Liver (tissue), 9 donors: Measurements from ENCODE around the gene CDC42EP3. TPM values are rescaled to one million over a fixed set of nuclear protein-coding genes. Genes with fewer than 3 reads are reported as not detected.

ENCODE experiments used
- DNase-seq: peaks from one replicate; pipeline ENCODE4 v3.0.0-alpha.2; 2017; ENCODE audit warnings: low spot score
- H3K27ac ChIP-seq, 2 donors: one replicate each; pipeline ENCODE4 v1.7.0; 2013; ENCODE audit warnings: inconsistent platforms in 2 of 2, low read length in 2 of 2, control low read depth in 1 of 2, low read depth in 1 of 2, mild to moderate bottlenecking in 1 of 2
- H3K27me3 ChIP-seq, 4 donors: one replicate each; pipeline versions ENCODE4 v1.6.1 to v1.7.0; 2013; ENCODE audit warnings: low read length in 3 of 4, inconsistent platforms in 1 of 4, mild to moderate bottlenecking in 1 of 4, moderate library complexity in 1 of 4; ENCODE audit not compliant: control insufficient read depth in 4 of 4, insufficient read depth in 4 of 4
- H3K36me3 ChIP-seq, 4 donors: one replicate each; pipeline versions ENCODE4 v1.6.1 to v1.7.0; 2013; ENCODE audit warnings: low read length in 3 of 4, mild to moderate bottlenecking in 3 of 4, low read depth in 1 of 4, moderate library complexity in 1 of 4; ENCODE audit not compliant: control insufficient read depth in 4 of 4, insufficient read depth in 3 of 4
- H3K4me1 ChIP-seq, 4 donors: one replicate each; pipeline versions ENCODE4 v1.6.1 to v1.7.0; 2013; ENCODE audit warnings: low read length in 3 of 4, mild to moderate bottlenecking in 3 of 4, moderate library complexity in 1 of 4; ENCODE audit not compliant: control insufficient read depth in 4 of 4, insufficient read depth in 4 of 4
- H3K4me3 ChIP-seq, 3 donors: one replicate each; pipeline versions ENCODE4 v1.6.1 to v1.7.0; 2013; ENCODE audit warnings: low read length in 3 of 3, control low read depth in 1 of 3, low read depth in 1 of 3, mild to moderate bottlenecking in 1 of 3
- H3K9ac ChIP-seq, 2 donors: one replicate each; pipeline ENCODE4 v1.7.0; 2013; ENCODE audit warnings: low read length in 2 of 2, mild to moderate bottlenecking in 2 of 2, moderate library complexity in 2 of 2, control low read depth in 1 of 2, low read depth in 1 of 2
- H3K9me3 ChIP-seq, 4 donors: one replicate each; pipeline versions ENCODE4 v1.6.1 to v1.7.0; 2013; ENCODE audit warnings: low read length in 3 of 4; ENCODE audit not compliant: control insufficient read depth in 4 of 4
- CTCF ChIP-seq: fragments of 150-350 bp; IDR thresholded peaks from 2 replicates; pipeline ENCODE4 v1.5.1; 2017; ENCODE audit warnings: improper control_type of control experiment, low read depth, low read length; ENCODE audit not compliant: missing input control
- EGR1 ChIP-seq, 2 donors: IDR thresholded peaks; 2 replicates each; pipeline ENCODE4 v1.6.1; 2016 to 2018; ENCODE audit warnings: antibody characterized with exemption in 2 of 2, low read depth in 2 of 2
- FOXA1 ChIP-seq: IDR thresholded peaks from 2 replicates; pipeline ENCODE4 v1.6.1; 2016; ENCODE audit warnings: antibody characterized with exemption
- FOXA2 ChIP-seq: IDR thresholded peaks from 2 replicates; pipeline ENCODE4 v1.6.1; 2016; ENCODE audit warnings: antibody characterized with exemption
- GABPA ChIP-seq, 2 donors: IDR thresholded peaks in 1 of 2; conservative IDR thresholded peaks in 1 of 2; 2 replicates each; pipeline ENCODE4 v1.6.1; 2016; ENCODE audit warnings: antibody characterized with exemption in 2 of 2, mild to moderate bottlenecking in 1 of 2, moderate library complexity in 1 of 2
- HNF4A ChIP-seq, 2 donors: conservative IDR thresholded peaks; 2 replicates each; pipeline ENCODE4 v1.6.1; 2016; ENCODE audit warnings: antibody characterized with exemption in 2 of 2, mild to moderate bottlenecking in 2 of 2
- HNF4G ChIP-seq: IDR thresholded peaks from 2 replicates; pipeline ENCODE4 v1.6.1; 2016; ENCODE audit warnings: antibody characterized with exemption
- JUND ChIP-seq, 2 donors: IDR thresholded peaks; 2 replicates each; pipeline ENCODE4 v1.6.1; 2016; ENCODE audit warnings: antibody characterized with exemption in 2 of 2
- NR2F2 ChIP-seq: IDR thresholded peaks from 2 replicates; pipeline ENCODE4 v1.6.1; 2016; ENCODE audit warnings: antibody characterized with exemption
- RAD21 ChIP-seq, 2 donors: IDR thresholded peaks; 2 replicates each; pipeline ENCODE4 v1.6.1; 2016; ENCODE audit warnings: antibody characterized with exemption in 2 of 2, mild to moderate bottlenecking in 2 of 2
- REST ChIP-seq: IDR thresholded peaks from 2 replicates; pipeline ENCODE4 v1.6.1; 2016; ENCODE audit warnings: antibody characterized with exemption, mild to moderate bottlenecking
- RXRA ChIP-seq, 2 donors: IDR thresholded peaks; 2 replicates each; pipeline ENCODE4 v1.6.1; 2017 to 2018; ENCODE audit warnings: antibody characterized with exemption in 2 of 2, mild to moderate bottlenecking in 1 of 2
- SP1 ChIP-seq: IDR thresholded peaks from 2 replicates; pipeline ENCODE4 v1.6.1; 2018; ENCODE audit warnings: antibody characterized with exemption, mild to moderate bottlenecking
- TAF1 ChIP-seq: conservative IDR thresholded peaks from 2 replicates; pipeline ENCODE4 v1.6.1; 2016; ENCODE audit warnings: antibody characterized with exemption, mild to moderate bottlenecking
- YY1 ChIP-seq: IDR thresholded peaks from 2 replicates; pipeline ENCODE4 v1.6.1; 2016; ENCODE audit warnings: antibody characterized with exemption, mild to moderate bottlenecking
- WGBS: extraction: QIAGEN DNeasy Blood & Tissue Kit; methylation state at CpG from one replicate; pipeline ENCODE4 v1.1.7; 2013; 5-methylcytosine and 5-hydroxymethylcytosine counted together
- polyA plus RNA-seq, 2 donors: library from polyadenylated mRNA; stranded (reverse) in 1 of 2; unstranded in 1 of 2; fragments of 200-250 nt in 1 of 2; fragments of >200 nt in 1 of 2; fragmentation: Nextera tagmentation in 1 of 2; extraction: Ambion mirVana in 1 of 2; gene quantifications; one replicate each; pipeline versions ENCODE4 v1.2.1 to v1.2.3, GENCODE V29; 2013 to 2015
- total RNA-seq, 2 donors: library from RNA; depleted of rRNA; stranded (reverse); fragments of >200 nt; gene quantifications; one replicate each; pipeline ENCODE4 v1.2.3, GENCODE V29; 2014
- TF ChIP-seq, protein P1 (sequence below): IDR thresholded peaks from 2 replicates; pipeline ENCODE4 v1.6.1; 2016; ENCODE audit warnings: antibody characterized with exemption
- TF ChIP-seq, protein P2 (sequence below): IDR thresholded peaks from 2 replicates; pipeline ENCODE4 v1.6.1; 2016; ENCODE audit warnings: antibody characterized with exemption
- TF ChIP-seq, protein P3 (sequence below): IDR thresholded peaks from 2 replicates; pipeline ENCODE4 v1.6.1; 2016; ENCODE audit warnings: antibody characterized with exemption
- donor health status: healthy.
- donor health status: healthy.
- donor health status: healthy.
- donor health status: healthy.
- donor health status: healthy.

The CDC42EP3 gene
- total and polyA plus RNA-seq, 4 donors = 2.5 to 4.1 (median 3.3) TPM

DNA sequence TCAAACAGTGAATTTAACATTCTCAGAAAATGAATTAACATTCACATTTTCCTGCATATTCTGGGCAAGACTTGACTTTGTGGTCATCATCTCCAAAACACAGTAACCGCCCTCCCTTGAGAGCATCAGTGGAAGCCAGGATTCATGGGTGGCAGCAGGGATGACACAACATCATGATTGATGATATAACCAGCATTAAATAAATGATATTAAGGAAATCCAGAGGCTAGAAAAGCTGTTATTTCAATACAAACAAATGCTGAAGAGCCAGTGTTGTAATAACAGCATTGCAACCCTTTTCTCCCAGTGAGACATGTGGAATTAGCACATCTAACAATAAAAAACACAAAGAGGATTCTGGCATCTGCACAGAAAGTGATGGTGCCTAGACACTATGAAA lies 41.1 kb downstream of the CDC42EP3 start (continued):
- TF ChIP-seq HNF4G (no peak), GABPA (IDR thresholded peaks at IDR 0.05 in 1 of 2, conservative IDR thresholded peaks at IDR 0.05 in 1 of 2) (no peak), TAF1 (no peak), EGR1 (IDR thresholded peaks at IDR 0.05; ENCODE audit: low read depth in 2 of 2) (no peak), YY1 (no peak), CTCF (no peak), JUND (IDR thresholded peaks at IDR 0.05) (no peak), FOXA2 (no peak)

GRCh38 chr2:37629529-37629928 lies 41.9 kb downstream of the CDC42EP3 start:
- Histone ChIP-seq H3K27ac (no peak overlapping the region), H3K4me1 (no peaks in the 10 kb centered on the region), H3K4me3 (no peak overlapping the region), H3K27me3 (no peaks in the 10 kb centered on the region), H3K36me3 (peaks cover 0 to 4% (median 0%) of the 10 kb centered on the region in 4 donors), H3K9me3 (no peaks in the 10 kb centered on the region), H3K9ac (no peak overlapping the region)
- no peak for DNase-seq
- TF ChIP-seq EGR1 (IDR thresholded peaks at IDR 0.05; ENCODE audit: low read depth in 2 of 2) = no peak
- TF ChIP-seq TAF1 = no peak
- TF ChIP-seq REST = no peak
- TF ChIP-seq SP1 = no peak
- TF ChIP-seq, protein P1, sequence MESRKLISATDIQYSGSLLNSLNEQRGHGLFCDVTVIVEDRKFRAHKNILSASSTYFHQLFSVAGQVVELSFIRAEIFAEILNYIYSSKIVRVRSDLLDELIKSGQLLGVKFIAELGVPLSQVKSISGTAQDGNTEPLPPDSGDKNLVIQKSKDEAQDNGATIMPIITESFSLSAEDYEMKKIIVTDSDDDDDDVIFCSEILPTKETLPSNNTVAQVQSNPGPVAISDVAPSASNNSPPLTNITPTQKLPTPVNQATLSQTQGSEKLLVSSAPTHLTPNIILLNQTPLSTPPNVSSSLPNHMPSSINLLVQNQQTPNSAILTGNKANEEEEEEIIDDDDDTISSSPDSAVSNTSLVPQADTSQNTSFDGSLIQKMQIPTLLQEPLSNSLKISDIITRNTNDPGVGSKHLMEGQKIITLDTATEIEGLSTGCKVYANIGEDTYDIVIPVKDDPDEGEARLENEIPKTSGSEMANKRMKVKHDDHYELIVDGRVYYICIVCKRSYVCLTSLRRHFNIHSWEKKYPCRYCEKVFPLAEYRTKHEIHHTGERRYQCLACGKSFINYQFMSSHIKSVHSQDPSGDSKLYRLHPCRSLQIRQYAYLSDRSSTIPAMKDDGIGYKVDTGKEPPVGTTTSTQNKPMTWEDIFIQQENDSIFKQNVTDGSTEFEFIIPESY = no peak
- TF ChIP-seq RAD21 (IDR thresholded peaks at IDR 0.05) = no peak
- TF ChIP-seq FOXA2 = no peak
- TF ChIP-seq GABPA (IDR thresholded peaks at IDR 0.05 in 1 of 2, conservative IDR thresholded peaks at IDR 0.05 in 1 of 2) = no peak
- TF ChIP-seq FOXA1 = no peak
- no peak for TF ChIP-seq RXRA (IDR thresholded peaks at IDR 0.05)
- TF ChIP-seq CTCF = no peak
- TF ChIP-seq, protein P2, sequence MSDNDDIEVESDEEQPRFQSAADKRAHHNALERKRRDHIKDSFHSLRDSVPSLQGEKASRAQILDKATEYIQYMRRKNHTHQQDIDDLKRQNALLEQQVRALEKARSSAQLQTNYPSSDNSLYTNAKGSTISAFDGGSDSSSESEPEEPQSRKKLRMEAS = no peak
- TF ChIP-seq HNF4A (conservative IDR thresholded peaks at IDR 0.05) = no peak
- TF ChIP-seq, protein P3, sequence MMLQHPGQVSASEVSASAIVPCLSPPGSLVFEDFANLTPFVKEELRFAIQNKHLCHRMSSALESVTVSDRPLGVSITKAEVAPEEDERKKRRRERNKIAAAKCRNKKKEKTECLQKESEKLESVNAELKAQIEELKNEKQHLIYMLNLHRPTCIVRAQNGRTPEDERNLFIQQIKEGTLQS = no peak
- TF ChIP-seq HNF4G = no peak
- TF ChIP-seq NR2F2 = no peak
- TF ChIP-seq YY1 = no peak
- TF ChIP-seq JUND (IDR thresholded peaks at IDR 0.05) = no peak
- WGBS = over 99% methylated on average over 3 of the region's 3 CpGs
